OCI-LY7 (cell line): ENCODE results near the gene EIF5A.

ENCODE experiments used
- CTCF ChIP-seq: fragments of 200-600 bp; sonication (generic); conservative IDR thresholded peaks from 2 replicates; pipeline ENCODE4 v1.5.1; 2014; ENCODE audit warnings: mild to moderate bottlenecking, antibody characterized with exemption, low read length, moderate library complexity, mixed read lengths
- EZH2phosphoT487 ChIP-seq: fragments of 200-600 bp; sonication (generic); IDR thresholded peaks from 2 replicates; pipeline ENCODE4 v1.6.1; 2018; ENCODE audit warnings: low read depth, borderline replicate concordance, mild to moderate bottlenecking, mixed run types, antibody characterized with exemption, low read length, moderate library complexity, mixed read lengths

GRCh38 chr17:7308625-7309433 is 1.4 kb downstream of the EIF5A start:
- TF ChIP-seq CTCF = no peak
- TF ChIP-seq EZH2phosphoT487 = no peak
